Caco-2 (cell line): ENCODE data around the gene GDI1. TPM values are rescaled to one million over a fixed set of nuclear protein-coding genes. Genes with fewer than 3 reads are reported as not detected.

Experiments used
- BruUV-seq: library from RNA; stranded (reverse); fragments of 400-500 nt; replicated peaks from 2 replicates; lab custom pipeline; 2021; lab: Mats Ljungman, UMichigan
- CTCF ChIA-PET: fragments of 300-600 bp; sonication (Branson Sonifier 250); formaldehyde crosslinking; loops from one replicate; lab custom pipeline; 2022; ENCODE audit warnings: antibody characterized with exemption; lab: Charles Lee
- POLR2A ChIA-PET: fragments of 300-600 bp; sonication (Branson Sonifier 250); formaldehyde crosslinking; loops from one replicate; lab custom pipeline; 2022; ENCODE audit warnings: antibody characterized with exemption; lab: Charles Lee
- DNase-seq, 2 experiments: peaks; one replicate each; pipeline versions ENCODE4 v3.0.0 to v3.0.0-alpha.2; 2020 to 2022
- H3K27me3 ChIP-seq: replicated peaks from 2 replicates; pipeline ENCODE4 v1.6.0; 2011; ENCODE audit warnings: low read length; ENCODE audit not compliant: control insufficient read depth, insufficient read depth
- H3K36me3 ChIP-seq: 2 replicates; pipeline ENCODE4 v1.5.1; 2011; ENCODE audit warnings: low read length; ENCODE audit not compliant: control insufficient read depth, insufficient read depth
- H3K4me1 ChIP-seq: fragments of 250-450 bp; sonication (Bioruptor Pico); 2 replicates; pipeline ENCODE4 v1.5.1; 2020; ENCODE audit warnings: mild to moderate bottlenecking
- H3K4me3 ChIP-seq: 2 replicates; pipeline ENCODE4 v1.5.1; 2011; ENCODE audit warnings: low read depth, mild to moderate bottlenecking, control low read depth, low read length
- H3K9me3 ChIP-seq: fragments of 250-450 bp; sonication (Bioruptor Pico); 2 replicates; pipeline ENCODE4 v1.5.1; 2020; ENCODE audit warnings: mild to moderate bottlenecking, moderate library complexity
- H3K27ac Mint-ChIP-seq: one replicate; pipeline ENCODE4 v1.8.0; 2022; ENCODE audit warnings: mixed read lengths; ENCODE audit not compliant: unreplicated experiment
- H3K27me3 Mint-ChIP-seq: one replicate; pipeline ENCODE4 v1.8.0; 2022; ENCODE audit warnings: mixed read lengths; ENCODE audit not compliant: insufficient read depth, unreplicated experiment
- H3K36me3 Mint-ChIP-seq: one replicate; pipeline ENCODE4 v1.8.0; 2022; ENCODE audit warnings: mild to moderate bottlenecking, mixed read lengths; ENCODE audit not compliant: insufficient read depth, unreplicated experiment
- H3K4me1 Mint-ChIP-seq: one replicate; pipeline ENCODE4 v1.8.0; 2022; ENCODE audit warnings: low read depth, mixed read lengths; ENCODE audit not compliant: unreplicated experiment
- H3K4me3 Mint-ChIP-seq: one replicate; pipeline ENCODE4 v1.8.0; 2022; ENCODE audit warnings: mild to moderate bottlenecking, moderate library complexity, mixed read lengths; ENCODE audit not compliant: unreplicated experiment
- H3K9me3 Mint-ChIP-seq: one replicate; pipeline ENCODE4 v1.8.0; 2022; ENCODE audit warnings: mixed read lengths; ENCODE audit not compliant: unreplicated experiment
- intact Hi-C: fragments of 100-400 bp; cut with micrococcal nuclease; formaldehyde crosslinking; loops from one replicate; pipeline ENCODE4 v1.10.0; 2022; ENCODE audit not compliant: unreplicated experiment
- total RNA-seq: library from RNA; stranded (reverse); gene quantifications from 2 replicates; pipeline ENCODE4 v1.2.3, GENCODE V29; 2022
- TF ChIP-seq, protein P1 (sequence below), 2 experiments: fragments of 200-600 bp in 1 of 2; IDR thresholded peaks; 1 replicate in 1 of 2; 2 replicates in 1 of 2; pipeline versions ENCODE4 v1.5.1 to v1.8.0; 2011 to 2022; ENCODE audit warnings: antibody characterized with exemption in 1 of 2, control low read depth in 1 of 2, inconsistent platforms in 1 of 2, low read depth in 1 of 2, low read length in 1 of 2, mild to moderate bottlenecking in 1 of 2, moderate library complexity in 1 of 2; ENCODE audit not compliant: insufficient read depth in 1 of 2, severe bottlenecking in 1 of 2, unreplicated experiment in 1 of 2

The GDI1 gene
- total RNA-seq, 1 experiment from 2014 or later: 68.7 TPM

DNA sequence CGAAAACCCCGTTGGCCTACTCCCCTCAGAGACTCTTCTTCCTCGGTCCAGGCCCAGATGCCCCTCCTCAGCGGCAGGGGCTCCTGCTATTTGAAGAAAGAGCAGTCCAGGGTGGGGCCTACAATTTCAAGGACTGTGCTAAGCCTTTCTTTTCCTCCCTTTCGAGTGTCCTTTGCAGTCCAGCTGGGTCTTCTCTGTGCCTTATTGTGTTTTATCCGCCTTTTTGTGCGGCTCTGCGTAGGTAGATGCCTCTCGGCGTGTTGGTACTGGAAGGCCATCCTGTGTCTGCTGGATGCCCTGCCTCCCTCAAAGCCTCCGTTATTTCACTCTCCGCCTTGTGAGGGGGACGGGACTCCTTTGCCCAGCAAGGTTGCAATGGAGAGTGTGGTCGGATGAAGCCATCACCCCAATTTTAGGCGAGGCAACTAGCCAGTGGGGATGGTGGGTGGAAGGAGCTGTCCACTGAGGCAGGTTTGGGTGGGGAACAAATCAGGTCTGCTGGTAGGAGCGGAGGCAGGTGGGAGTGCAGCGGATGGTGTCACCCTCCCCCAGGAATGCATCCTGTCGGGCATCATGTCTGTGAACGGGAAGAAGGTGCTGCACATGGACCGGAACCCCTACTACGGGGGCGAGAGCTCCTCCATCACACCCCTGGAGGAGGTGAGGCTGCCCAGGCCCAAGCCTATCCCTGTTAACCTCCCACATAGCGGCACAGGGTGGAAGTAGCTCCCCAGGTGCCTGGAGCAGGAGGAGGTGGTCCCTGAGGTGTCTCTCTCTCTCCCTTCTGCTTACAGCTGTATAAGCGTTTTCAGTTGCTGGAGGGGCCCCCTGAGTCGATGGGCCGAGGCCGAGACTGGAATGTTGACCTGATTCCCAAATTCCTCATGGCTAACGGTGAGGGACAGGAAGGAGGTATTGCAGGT, 1.3 kb downstream of the GDI1 start:
- H3K4me3 Mint-ChIP-seq: peak overlapping the region; percentile 77
- no peaks in the 10 kb centered on the region for H3K9me3 Mint-ChIP-seq
- intact Hi-C loops: no loop called here
- TSS peak; percentile 2 for BruUV-seq
- DNase-seq: no peak
- H3K27ac Mint-ChIP-seq: peak overlapping the region; percentile 39
- H3K9me3 ChIP-seq: no peaks in the 10 kb centered on the region
- H3K27me3 ChIP-seq: no peaks in the 10 kb centered on the region
- ChIA-PET CTCF (no interaction called here), POLR2A (no interaction called here)
- TF ChIP-seq, protein P1, sequence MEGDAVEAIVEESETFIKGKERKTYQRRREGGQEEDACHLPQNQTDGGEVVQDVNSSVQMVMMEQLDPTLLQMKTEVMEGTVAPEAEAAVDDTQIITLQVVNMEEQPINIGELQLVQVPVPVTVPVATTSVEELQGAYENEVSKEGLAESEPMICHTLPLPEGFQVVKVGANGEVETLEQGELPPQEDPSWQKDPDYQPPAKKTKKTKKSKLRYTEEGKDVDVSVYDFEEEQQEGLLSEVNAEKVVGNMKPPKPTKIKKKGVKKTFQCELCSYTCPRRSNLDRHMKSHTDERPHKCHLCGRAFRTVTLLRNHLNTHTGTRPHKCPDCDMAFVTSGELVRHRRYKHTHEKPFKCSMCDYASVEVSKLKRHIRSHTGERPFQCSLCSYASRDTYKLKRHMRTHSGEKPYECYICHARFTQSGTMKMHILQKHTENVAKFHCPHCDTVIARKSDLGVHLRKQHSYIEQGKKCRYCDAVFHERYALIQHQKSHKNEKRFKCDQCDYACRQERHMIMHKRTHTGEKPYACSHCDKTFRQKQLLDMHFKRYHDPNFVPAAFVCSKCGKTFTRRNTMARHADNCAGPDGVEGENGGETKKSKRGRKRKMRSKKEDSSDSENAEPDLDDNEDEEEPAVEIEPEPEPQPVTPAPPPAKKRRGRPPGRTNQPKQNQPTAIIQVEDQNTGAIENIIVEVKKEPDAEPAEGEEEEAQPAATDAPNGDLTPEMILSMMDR (IDR thresholded peaks at IDR 0.05; ENCODE audit: insufficient read depth in 1 of 2, low read depth in 1 of 2, low read length in 1 of 2, severe bottlenecking in 1 of 2, unreplicated experiment in 1 of 2): no peak
- H3K36me3 ChIP-seq: no peaks in the 10 kb centered on the region
- peaks cover 8% of the 10 kb centered on the region for H3K36me3 Mint-ChIP-seq
- peak overlapping the region; percentile 72 for H3K4me3 ChIP-seq
- H3K4me1 ChIP-seq: no peaks in the 10 kb centered on the region
- H3K27me3 Mint-ChIP-seq: no peaks in the 10 kb centered on the region
- H3K4me1 Mint-ChIP-seq: no peaks in the 10 kb centered on the region

DNA sequence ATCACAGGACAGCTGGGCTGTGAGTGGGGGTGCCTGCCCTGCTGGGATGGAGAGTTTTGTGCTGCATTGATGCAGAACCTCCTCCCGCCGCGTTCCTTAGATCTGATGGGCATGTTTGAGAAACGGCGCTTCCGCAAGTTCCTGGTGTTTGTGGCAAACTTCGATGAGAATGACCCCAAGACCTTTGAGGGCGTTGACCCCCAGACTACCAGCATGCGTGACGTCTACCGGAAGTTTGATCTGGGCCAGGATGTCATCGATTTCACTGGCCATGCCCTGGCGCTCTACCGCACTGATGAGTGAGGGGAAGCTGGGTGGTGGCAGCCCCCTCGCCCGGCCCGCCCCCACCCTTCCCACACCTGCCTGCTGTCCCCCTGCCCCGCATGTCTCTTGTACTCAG, 2.9 kb downstream of the GDI1 start:
- Mint-ChIP-seq H3K4me3 (no peak overlapping the region), H3K4me1 (no peaks in the 10 kb centered on the region), H3K36me3 (peaks cover 14% of the 10 kb centered on the region), H3K9me3 (no peaks in the 10 kb centered on the region), H3K27ac (no peak overlapping the region), H3K27me3 (no peaks in the 10 kb centered on the region)
- TF ChIP-seq, protein P1 (IDR thresholded peaks at IDR 0.05; ENCODE audit: insufficient read depth in 1 of 2, low read depth in 1 of 2, low read length in 1 of 2, severe bottlenecking in 1 of 2, unreplicated experiment in 1 of 2): no peak
- H3K4me3 ChIP-seq: no peak overlapping the region
- DNase-seq: no peak
- ChIA-PET CTCF (no interaction called here), POLR2A (no interaction called here)
- intact Hi-C loops: no loop called here
- H3K36me3 ChIP-seq: no peaks in the 10 kb centered on the region
- H3K4me1 ChIP-seq: no peaks in the 10 kb centered on the region
- no peaks in the 10 kb centered on the region for H3K9me3 ChIP-seq
- BruUV-seq: no TSS peak
- no peaks in the 10 kb centered on the region for H3K27me3 ChIP-seq

GRCh38 chrX:154440623-154441357, 3.8 kb downstream of the GDI1 start:
- no peaks in the 10 kb centered on the region for H3K9me3 Mint-ChIP-seq
- H3K27me3 Mint-ChIP-seq: no peaks in the 10 kb centered on the region
- Histone ChIP-seq H3K36me3 (no peaks in the 10 kb centered on the region), H3K9me3 (no peaks in the 10 kb centered on the region), H3K27me3 (no peaks in the 10 kb centered on the region), H3K4me3 (no peak overlapping the region), H3K4me1 (no peaks in the 10 kb centered on the region)
- POLR2A ChIA-PET: no interaction called here
- TF ChIP-seq, protein P1 (IDR thresholded peaks at IDR 0.05; ENCODE audit: insufficient read depth in 1 of 2, low read depth in 1 of 2, low read length in 1 of 2, severe bottlenecking in 1 of 2, unreplicated experiment in 1 of 2): no peak
- no TSS peak for BruUV-seq
- no peak overlapping the region for H3K27ac Mint-ChIP-seq
- H3K4me1 Mint-ChIP-seq: no peaks in the 10 kb centered on the region
- no peak for DNase-seq
- CTCF ChIA-PET: no interaction called here
- intact Hi-C loops: no loop called here
- no peak overlapping the region for H3K4me3 Mint-ChIP-seq
- peaks cover 14% of the 10 kb centered on the region for H3K36me3 Mint-ChIP-seq
